ENCODE results near the gene OTUD1.

DNA sequence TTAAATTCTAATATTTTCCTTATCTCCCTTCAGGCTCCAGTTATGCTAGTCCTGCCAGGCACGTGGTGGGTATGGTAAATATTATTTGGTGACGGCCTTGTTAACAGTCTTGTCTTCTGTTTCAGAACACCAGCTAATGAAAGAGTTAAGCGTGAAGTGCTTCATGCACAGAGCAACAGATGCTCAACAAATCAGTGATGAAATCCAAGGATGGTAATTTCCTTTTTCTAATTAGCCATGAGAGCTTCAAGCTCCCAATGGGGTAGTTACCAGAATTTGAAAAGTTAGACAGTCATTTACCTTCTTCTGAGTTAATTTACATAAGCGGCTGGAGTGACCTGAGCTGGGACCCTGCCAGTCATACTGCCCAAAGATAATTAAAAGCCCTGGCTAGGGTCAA is 1.9 kb upstream of the OTUD1 start:
- TF ChIP-seq, protein P1, sequence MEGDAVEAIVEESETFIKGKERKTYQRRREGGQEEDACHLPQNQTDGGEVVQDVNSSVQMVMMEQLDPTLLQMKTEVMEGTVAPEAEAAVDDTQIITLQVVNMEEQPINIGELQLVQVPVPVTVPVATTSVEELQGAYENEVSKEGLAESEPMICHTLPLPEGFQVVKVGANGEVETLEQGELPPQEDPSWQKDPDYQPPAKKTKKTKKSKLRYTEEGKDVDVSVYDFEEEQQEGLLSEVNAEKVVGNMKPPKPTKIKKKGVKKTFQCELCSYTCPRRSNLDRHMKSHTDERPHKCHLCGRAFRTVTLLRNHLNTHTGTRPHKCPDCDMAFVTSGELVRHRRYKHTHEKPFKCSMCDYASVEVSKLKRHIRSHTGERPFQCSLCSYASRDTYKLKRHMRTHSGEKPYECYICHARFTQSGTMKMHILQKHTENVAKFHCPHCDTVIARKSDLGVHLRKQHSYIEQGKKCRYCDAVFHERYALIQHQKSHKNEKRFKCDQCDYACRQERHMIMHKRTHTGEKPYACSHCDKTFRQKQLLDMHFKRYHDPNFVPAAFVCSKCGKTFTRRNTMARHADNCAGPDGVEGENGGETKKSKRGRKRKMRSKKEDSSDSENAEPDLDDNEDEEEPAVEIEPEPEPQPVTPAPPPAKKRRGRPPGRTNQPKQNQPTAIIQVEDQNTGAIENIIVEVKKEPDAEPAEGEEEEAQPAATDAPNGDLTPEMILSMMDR (IDR thresholded peaks at IDR 0.05; ENCODE audit: low read depth, low read length), result no peak
- no peak for TF ChIP-seq POLR2A (IDR thresholded peaks at IDR 0.05; ENCODE audit: extremely low read depth, insufficient read length)

All from NB4 (cell line).